GM04503 (cell line): ENCODE data around the gene SSTR4.
"Not testable (repeated sequence)": the region's sequence is repeated elsewhere in the genome, so short reads cannot be mapped to it uniquely, and the experiment has no call there.

ENCODE experiments used
- DNase-seq: peaks from one replicate; pipeline ENCODE4 v3.0.0-alpha.2; 2012; ENCODE audit warnings: low read depth

Gene SSTR4, protein sequence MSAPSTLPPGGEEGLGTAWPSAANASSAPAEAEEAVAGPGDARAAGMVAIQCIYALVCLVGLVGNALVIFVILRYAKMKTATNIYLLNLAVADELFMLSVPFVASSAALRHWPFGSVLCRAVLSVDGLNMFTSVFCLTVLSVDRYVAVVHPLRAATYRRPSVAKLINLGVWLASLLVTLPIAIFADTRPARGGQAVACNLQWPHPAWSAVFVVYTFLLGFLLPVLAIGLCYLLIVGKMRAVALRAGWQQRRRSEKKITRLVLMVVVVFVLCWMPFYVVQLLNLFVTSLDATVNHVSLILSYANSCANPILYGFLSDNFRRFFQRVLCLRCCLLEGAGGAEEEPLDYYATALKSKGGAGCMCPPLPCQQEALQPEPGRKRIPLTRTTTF

GRCh38 chr20:23034721-23035671 is at the start of gene SSTR4:
Gene SSTR4 (plus strand): TSS chr20:23035312. CDS start chr20:23035484, 172 bp downstream.
- DNase-seq, result no peak

- no peak for DNase-seq
Observed at GRCh38 chr20:22986601-22987000, 48.5 kb upstream of the SSTR4 start.

DNA sequence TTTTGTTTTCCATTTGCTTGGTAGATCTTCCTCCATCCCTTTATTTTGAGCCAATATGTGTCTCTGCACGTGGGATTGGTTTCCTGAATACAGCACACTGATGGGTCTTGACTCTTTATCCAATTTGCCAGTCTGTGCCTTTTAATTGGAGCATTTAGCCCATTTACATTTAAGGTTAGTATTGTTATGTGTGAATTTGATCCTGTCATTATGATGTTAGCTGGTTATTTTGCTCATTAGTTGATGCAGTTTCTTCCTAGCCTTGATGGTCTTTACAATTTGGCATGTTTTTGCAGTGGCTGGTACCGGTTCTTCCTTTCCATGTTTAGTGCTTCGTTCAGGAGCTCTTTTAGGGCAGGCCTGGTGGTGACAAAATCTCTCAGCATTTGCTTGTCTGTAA is 43.7 kb upstream of the SSTR4 start:
- DNase-seq, result not testable (repeated sequence)

GRCh38 chr20:22993823-22994222 is 41.3 kb upstream of the SSTR4 start:
- DNase-seq, result no peak

GRCh38 chr20:22995923-22996322 is 39.2 kb upstream of the SSTR4 start:
- no peak for DNase-seq

DNA sequence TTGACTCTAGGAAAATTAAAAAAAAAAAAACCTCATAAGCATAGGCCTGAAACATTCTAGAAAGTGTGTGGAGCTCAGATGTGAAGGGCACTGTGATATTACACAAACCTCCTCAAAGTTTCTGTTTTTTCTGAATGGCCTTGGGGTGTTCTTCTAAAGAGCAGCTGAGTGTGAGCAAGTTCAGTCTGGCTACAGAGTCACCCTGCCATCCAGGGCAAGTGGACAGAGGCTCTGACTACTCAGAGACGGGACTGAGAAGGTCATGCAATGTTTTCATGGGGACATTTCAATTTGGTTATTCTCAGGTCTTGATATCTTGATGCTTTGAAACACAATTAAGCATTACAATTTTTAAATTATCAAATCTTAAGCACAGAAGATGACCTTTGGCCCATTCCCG is 36.6 kb upstream of the SSTR4 start:
- no peak for DNase-seq

DNA sequence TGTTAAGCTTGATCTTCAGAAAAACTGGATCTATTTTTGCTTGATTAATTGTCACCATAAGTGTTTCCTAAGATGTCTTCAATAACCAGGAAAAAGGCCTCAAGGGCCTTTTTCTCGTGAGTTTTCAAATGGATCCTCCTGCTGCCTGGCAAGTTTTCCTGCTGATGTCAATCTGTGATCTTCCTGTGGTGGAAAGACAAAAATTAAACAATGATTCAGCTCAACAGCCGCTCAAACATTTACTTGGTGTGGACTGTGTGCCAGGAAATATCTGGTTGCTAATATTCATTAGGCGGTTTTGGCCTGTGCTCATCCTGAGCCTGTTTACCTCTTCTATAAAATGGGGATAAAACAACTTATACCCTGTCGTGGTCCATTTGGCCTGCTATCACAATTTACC is 35.4 kb upstream of the SSTR4 start:
- DNase-seq, result no peak

GRCh38 chr20:23000232-23000947 is 34.7 kb upstream of the SSTR4 start:
- DNase-seq, result no peak

DNA sequence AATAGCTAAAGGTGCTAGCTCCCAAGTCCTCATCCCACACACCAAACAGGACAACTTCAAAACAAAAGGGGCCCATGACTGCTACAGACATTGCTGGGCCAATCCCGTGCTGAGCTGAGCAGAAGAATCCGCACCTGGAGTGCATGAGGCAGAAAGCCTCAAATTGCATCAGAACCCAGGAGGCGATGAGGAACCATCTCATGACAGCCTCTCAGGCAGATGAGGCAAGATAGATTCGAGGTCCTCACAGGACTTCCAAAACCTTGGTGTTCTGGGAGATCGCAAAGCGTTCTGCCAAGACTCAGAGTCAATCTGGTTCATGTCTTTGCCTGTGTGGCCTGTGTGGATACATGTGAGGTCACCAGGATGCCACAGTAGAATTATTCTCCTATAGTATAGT is 32.8 kb upstream of the SSTR4 start:
- no peak for DNase-seq

- no peak for DNase-seq
Observed at GRCh38 chr20:23003077-23003635, 32.0 kb upstream of the SSTR4 start.

DNA sequence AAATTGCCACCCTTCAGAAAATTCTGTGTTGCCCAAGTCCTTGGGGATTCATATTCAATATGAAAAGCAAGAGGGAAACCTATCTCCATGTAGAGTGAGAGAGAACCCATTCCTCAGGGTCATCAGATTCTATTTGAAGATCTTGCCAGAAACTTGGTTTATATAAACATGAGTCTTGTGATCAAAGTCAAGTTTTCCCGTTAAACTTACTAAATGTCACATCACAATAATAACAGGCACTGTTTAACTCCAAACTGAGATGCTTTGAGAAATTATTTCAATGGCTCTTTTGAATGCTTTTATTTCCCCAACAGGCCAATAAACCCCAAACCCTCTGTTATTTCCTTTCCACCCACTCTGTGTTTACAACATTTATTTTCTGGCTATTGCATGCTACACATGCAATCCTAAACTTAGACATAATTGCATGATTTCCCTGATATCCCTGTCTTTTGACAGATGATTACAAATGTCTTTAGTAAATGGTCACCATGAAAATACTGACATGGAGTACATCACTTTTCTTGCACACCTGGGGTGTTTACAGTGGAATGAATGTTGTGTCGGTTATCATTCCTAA is 31.1 kb upstream of the SSTR4 start:
- DNase-seq, result no peak

DNA sequence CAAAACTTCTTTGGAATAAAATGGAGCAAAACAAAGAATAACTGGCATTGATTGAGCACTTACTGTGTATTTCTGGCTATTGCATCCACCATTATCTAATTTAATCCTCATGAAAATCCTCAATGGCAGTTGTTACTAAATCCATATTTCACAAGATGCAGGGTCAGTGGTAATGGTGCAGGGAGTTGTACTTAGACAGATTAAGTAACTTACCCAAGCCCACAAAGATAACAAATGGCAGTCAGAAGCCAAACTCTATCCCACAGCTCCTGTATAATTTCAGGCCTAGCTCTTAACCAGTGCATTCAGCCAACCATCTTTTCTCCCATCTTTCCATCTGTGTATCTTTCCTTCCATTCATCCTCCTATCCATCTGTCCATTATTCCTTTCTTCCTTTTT is 29.3 kb upstream of the SSTR4 start:
- no peak for DNase-seq

DNA sequence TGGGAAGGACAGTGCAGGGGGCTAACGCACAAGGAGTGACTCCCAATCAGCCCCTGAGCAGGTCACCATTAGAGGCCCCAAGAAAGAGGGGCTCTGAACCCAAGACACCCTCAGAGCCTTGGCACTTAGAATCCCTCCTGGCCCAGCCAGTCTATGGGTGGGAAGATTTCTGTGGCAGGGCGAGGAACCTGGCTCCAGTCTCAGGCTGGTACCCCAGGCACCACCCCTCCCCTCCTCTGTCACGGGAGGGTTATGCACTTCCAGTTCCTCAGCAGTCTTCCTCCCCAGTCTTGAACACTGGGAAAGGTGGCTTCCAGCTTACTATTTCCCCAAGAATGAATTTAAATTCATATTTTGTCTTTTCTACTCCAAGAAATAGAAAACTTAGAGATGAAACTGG is 27.6 kb upstream of the SSTR4 start:
- no peak for DNase-seq

DNA sequence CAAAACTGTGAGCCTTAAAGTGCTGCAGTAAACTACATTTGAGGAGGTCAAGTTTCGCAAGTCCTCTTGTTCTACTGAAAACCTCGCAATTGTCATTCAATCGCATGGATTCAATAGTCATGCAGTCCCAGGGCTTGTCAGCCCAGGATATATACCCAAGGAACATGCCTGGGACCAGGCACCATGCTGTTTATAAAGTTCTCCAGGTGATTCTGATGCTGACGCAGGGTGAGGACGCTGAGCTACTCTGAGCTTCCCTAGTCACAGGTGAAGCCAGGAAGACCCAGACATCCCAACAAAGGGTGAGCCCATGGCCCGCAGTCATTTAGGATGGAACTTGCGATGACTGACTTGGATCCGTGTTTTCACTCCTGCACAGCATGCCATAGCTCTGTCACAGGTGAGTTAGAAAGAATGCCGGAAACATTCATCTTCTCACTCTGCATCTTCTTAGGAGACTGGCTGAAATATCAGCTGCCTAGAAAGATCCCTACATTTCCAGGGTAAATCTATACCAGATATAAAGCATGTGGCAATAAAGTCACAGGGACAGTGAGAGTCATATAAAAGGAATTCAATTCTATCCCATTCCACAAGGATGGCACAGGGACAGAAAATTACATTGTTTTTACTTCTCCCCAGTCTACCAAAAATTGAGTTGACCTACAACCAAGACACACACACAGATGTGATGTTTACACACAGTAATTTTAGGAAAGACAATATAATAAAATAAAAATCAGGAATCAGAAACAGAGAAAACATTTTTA is 27.0 kb upstream of the SSTR4 start:
- no peak for DNase-seq

DNA sequence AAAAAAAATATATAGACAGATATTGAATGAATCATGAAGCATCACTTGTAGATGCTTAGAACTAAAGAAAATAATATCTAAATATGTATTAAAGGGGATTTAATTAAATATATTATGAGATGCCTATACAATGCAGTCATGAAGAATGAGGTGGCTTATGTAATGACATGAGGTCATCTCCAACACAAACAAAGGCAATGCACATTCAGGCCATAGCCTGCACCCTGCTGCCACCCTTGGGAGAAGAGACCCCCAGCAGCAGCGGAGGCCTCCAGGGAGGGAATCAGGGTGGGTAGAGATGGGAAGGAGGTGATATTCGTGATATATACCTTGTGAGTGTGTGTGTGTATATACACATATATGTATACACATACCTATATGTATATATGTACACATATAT is 26.4 kb upstream of the SSTR4 start:
- DNase-seq, result no peak

- no peak for DNase-seq
Observed at GRCh38 chr20:23009636-23010035, 25.5 kb upstream of the SSTR4 start.

DNA sequence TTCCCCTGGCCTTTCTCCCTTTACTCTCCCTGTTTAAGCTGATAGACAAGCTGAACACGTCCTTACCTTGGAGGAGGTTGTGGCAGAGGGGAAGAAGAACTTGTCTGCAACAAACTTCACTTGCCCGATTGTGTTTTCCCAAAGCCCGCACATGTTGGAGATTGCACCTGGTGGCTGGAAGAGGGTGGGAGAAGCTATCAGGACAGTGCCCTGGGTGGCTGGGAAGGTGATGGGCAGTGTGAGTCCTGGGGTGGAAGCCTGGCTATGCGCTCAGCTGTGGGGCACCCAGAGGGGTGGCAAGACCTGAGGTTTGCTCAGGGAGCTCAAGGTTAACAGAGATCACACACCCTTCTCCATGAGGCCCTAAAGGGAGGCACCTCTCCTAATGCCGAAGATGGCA is 25.0 kb upstream of the SSTR4 start:
- DNase-seq, result no peak

GRCh38 chr20:23011008-23011721 is 23.9 kb upstream of the SSTR4 start:
- no peak for DNase-seq

DNA sequence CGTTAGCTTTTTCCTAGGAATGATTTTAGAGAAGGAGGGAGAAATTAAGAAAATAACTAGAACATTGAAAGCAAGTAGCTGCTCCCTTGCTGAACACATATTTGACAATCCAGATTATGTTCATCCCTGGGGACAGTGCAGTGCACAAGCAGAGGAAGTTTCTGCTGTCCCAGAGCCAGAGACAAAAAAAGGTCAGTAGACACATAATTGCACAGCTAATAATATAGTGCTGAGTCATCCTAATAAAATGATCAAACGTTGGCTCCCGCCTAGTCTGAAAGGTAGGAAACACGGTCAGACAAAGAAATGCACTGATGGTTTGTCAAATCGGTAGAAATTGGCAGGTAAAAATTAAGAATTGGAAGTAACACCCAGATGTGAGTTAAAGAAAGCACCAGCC is 21.7 kb upstream of the SSTR4 start:
- DNase-seq, result no peak

DNA sequence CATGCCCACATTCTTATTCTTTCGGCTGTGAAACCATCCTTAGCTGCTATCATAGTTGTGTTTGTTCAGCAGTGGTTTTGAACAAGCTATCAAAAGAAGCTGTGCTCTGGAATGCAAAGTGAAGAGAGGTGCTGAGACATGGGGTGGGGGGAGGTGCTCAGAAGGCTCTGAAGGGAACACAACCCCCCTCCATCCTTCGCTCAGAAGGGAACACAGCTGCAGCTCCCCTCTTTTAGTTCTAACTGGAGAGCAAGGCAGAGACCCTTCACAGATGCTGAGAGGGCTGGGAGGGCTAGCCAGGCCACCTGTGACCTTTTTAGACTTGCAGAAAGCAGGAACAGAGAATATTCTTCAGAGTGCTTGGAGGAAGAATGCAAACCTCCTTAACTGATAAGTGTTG is 17.6 kb upstream of the SSTR4 start:
- DNase-seq, result no peak
